AG10803 (cell line): Measurements from ENCODE around the gene AMBRA1.

Source experiments
- DNase-seq: peaks from one replicate; pipeline ENCODE4 v3.0.0; 2010; ENCODE audit warnings: low read depth
- H3K4me3 ChIP-seq: 2 replicates; pipeline ENCODE4 v1.5.1; 2011; ENCODE audit warnings: mild to moderate bottlenecking, low read length, control low read depth
- TF ChIP-seq, protein P1 (sequence below): conservative IDR thresholded peaks from 2 replicates; pipeline ENCODE4 v1.5.1; 2011; ENCODE audit warnings: mild to moderate bottlenecking, low read length, control low read depth, inconsistent platforms

Gene AMBRA1, protein sequence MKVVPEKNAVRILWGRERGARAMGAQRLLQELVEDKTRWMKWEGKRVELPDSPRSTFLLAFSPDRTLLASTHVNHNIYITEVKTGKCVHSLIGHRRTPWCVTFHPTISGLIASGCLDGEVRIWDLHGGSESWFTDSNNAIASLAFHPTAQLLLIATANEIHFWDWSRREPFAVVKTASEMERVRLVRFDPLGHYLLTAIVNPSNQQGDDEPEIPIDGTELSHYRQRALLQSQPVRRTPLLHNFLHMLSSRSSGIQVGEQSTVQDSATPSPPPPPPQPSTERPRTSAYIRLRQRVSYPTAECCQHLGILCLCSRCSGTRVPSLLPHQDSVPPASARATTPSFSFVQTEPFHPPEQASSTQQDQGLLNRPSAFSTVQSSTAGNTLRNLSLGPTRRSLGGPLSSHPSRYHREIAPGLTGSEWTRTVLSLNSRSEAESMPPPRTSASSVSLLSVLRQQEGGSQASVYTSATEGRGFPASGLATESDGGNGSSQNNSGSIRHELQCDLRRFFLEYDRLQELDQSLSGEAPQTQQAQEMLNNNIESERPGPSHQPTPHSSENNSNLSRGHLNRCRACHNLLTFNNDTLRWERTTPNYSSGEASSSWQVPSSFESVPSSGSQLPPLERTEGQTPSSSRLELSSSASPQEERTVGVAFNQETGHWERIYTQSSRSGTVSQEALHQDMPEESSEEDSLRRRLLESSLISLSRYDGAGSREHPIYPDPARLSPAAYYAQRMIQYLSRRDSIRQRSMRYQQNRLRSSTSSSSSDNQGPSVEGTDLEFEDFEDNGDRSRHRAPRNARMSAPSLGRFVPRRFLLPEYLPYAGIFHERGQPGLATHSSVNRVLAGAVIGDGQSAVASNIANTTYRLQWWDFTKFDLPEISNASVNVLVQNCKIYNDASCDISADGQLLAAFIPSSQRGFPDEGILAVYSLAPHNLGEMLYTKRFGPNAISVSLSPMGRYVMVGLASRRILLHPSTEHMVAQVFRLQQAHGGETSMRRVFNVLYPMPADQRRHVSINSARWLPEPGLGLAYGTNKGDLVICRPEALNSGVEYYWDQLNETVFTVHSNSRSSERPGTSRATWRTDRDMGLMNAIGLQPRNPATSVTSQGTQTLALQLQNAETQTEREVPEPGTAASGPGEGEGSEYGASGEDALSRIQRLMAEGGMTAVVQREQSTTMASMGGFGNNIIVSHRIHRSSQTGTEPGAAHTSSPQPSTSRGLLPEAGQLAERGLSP (N-terminal part only)

DNA sequence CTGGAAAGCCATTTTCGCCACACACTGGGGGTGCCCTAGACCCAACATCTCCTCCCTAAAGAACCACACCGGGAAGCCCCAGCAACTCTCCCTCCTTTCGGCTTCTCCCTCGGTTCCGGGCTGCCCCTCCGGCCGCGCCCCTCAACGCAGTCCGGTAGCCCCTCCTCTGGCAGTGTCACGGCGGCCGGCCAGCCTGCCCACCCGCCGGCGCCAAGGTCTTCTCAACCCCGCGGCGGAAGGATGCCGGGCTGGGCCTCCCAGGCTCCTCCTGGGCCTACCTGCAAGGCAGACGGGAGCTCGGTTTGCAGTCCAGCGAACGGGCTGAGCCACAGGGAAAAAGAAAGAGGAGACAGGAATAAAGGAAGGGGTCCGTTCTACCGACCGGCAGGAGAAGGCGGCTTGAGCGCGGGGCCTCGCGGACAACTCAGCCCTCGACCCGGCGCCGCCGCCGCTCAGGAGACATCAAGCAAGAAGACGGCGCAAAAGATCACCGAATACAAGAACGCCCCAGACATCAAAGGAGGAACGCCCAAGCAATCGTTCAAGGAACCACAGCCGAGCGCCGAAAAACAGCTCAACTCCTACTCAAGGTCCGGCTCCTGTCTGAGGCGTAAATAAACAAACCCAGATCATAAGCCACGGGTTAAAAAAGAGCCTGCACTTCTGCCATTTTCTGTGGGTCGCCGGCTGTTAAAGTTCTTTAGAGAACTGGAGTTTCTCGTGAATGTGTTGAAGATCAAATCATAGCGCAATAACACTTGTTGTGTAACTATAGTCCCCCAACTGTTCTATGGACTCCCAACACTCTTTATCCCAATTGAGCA, at the start of gene AMBRA1:
AMBRA1 (minus strand) TSS at position 474 of the 824 bp plus-strand sequence. CDS start 45,643 bp downstream, outside the sequence.
- peak; percentile 93 for DNase-seq
- peak within 1 kb of the TSS; percentile 93 for H3K4me3 ChIP-seq
- TF ChIP-seq, protein P1, sequence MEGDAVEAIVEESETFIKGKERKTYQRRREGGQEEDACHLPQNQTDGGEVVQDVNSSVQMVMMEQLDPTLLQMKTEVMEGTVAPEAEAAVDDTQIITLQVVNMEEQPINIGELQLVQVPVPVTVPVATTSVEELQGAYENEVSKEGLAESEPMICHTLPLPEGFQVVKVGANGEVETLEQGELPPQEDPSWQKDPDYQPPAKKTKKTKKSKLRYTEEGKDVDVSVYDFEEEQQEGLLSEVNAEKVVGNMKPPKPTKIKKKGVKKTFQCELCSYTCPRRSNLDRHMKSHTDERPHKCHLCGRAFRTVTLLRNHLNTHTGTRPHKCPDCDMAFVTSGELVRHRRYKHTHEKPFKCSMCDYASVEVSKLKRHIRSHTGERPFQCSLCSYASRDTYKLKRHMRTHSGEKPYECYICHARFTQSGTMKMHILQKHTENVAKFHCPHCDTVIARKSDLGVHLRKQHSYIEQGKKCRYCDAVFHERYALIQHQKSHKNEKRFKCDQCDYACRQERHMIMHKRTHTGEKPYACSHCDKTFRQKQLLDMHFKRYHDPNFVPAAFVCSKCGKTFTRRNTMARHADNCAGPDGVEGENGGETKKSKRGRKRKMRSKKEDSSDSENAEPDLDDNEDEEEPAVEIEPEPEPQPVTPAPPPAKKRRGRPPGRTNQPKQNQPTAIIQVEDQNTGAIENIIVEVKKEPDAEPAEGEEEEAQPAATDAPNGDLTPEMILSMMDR: no peak

DNA sequence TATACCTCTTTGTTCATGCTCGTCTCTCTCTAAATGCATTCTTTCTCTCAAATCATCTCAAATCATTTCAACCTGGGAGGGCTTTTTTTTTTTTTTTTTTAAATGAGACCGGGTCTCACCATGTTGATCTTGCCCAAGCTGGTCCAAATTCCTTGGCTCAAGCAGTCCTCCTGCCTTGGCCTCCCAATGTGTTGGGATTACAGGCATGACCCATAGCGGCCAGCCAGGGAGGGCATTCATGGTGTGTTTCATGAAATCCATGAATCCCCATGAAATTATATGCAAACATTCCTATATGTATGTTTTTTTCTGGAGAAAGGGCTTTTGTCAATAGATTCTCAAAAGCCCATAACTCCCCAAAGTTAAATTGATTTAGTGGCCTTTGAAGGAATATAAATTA, 49.7 kb upstream of the AMBRA1 start:
- no peak overlapping the region for H3K4me3 ChIP-seq
- DNase-seq: no peak
- TF ChIP-seq, protein P1: no peak

DNA sequence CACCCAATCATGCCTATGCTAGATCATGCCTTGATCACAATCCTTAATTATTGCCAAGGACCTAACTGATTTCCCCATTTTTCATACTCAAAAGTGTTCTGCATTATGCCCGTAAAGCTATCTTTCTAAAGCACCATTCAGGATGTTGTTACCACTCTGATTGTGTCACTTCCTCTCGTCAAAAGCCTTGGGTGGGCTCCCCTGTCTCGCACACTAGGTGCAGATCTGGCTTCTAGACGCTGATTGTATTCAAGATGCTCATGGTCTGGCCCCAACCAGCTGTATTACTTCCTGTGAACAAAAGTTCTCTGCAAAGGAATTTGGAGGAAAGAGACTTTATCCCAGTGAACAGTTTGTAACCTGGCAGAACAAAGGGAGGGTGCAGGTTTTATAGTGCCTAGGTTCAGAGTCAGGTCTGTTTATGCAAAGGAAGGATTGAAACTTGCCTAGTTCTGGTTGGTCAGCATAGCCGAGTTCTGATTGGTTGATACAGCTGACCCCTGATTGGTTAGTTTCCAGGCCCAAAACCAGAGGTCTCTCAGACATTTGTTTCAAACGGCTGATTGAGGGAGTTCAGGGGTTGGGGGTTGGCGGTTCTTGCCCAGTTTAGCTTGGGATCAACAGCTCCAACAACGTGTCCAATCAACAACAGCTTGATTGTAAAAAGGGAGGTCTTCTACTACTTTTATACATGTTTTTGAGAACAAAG, 49.0 kb upstream of the AMBRA1 start:
- TF ChIP-seq, protein P1: no peak
- DNase-seq: no peak
- H3K4me3 ChIP-seq: no peak overlapping the region

DNA sequence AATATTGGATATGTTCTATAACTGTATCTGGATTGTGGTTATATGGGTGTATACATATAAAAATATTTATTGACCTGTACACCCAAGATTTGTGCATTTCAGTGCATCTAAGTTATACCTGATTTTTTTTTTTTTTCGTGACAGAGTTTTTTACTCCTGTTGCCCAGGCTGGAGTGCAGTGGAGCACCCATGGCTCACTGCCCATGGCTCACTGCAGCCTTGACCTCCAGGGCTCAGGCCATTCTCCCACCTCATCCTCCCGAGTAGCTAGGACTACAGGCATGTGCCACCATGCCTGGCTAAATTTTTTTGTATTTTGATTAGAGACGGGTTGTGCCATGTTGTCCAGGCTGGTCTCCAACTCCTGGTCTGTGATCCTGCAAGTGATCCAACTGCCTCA, 47.8 kb upstream of the AMBRA1 start:
- no peak for DNase-seq
- no peak overlapping the region for H3K4me3 ChIP-seq
- TF ChIP-seq, protein P1: no peak

DNA sequence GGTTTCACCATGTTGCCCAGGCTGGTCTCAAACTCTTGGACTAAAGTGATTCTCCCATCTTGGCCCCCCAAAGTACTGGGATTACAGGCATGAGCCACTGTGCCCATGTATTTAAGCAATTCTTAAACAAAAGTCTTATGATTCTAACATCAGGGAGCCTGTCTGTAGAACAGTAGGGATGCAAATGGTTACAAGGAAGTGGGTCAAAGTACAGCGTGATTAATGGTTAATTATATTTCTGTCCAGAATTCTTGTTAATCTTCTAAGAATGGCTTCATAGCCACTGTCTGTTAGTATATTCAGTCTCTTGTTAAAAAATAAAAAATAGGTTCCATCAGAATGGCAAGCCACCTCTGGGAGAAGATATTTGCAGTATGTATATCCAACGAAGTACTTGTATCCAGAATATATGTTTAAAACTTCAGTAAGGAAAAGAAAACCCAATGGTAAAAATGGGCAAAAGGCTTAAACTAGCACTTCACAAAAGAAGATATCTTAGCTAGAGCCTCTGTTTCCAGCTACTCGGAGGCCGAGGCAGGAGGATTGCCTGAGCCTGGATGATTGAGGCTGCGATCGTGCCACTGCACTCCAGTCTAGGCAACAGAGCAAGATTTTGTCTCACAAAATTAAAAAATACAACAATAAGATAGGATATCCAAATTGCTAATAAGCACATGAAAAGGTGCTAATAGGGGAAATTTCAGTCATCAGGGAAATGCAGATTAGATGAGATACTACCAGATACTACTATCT, 46.4 kb upstream of the AMBRA1 start:
- DNase-seq: no peak
- H3K4me3 ChIP-seq: no peak overlapping the region
- TF ChIP-seq, protein P1: no peak
